Osteoblast (primary cell): ENCODE results near the gene FBXW12. TPM values are rescaled to one million over a fixed set of nuclear protein-coding genes. Genes with fewer than 3 reads are reported as not detected.

ENCODE experiments used
- DNase-seq: peaks from one replicate; pipeline ENCODE4 v3.0.0; 2011; ENCODE audit warnings: low spot score, mixed read lengths; ENCODE audit not compliant: insufficient read length; ENCODE audit errors: missing footprints
- H2AFZ ChIP-seq: 2 replicates; pipeline ENCODE4 v1.6.0; 2011; ENCODE audit warnings: mild to moderate bottlenecking, low read length
- H3K27ac ChIP-seq: 2 replicates; pipeline ENCODE4 v1.5.1; 2011; ENCODE audit warnings: mild to moderate bottlenecking, low read depth, low read length, moderate library complexity
- H3K27me3 ChIP-seq: 2 replicates; pipeline ENCODE4 v1.6.0; 2012; ENCODE audit warnings: mild to moderate bottlenecking, control low read depth, inconsistent platforms, low read length, moderate library complexity; ENCODE audit not compliant: insufficient read depth
- H3K36me3 ChIP-seq: 2 replicates; pipeline ENCODE4 v1.5.1; 2011; ENCODE audit warnings: mild to moderate bottlenecking, low read length, control low read depth, moderate library complexity; ENCODE audit not compliant: insufficient read depth
- H3K4me1 ChIP-seq: 2 replicates; pipeline ENCODE4 v1.5.1; 2011; ENCODE audit warnings: mild to moderate bottlenecking, low read length, control low read depth, moderate library complexity; ENCODE audit not compliant: insufficient read depth
- H3K4me2 ChIP-seq: 2 replicates; pipeline ENCODE4 v1.6.0; 2011; ENCODE audit warnings: mild to moderate bottlenecking, low read length; ENCODE audit not compliant: insufficient read depth
- H3K4me3 ChIP-seq: fragments of 200-600 bp; sonication (generic); 3 replicates; pipeline ENCODE4 v1.5.1; 2012; ENCODE audit warnings: mild to moderate bottlenecking, low read length, inconsistent platforms; ENCODE audit not compliant: insufficient read depth
- H3K79me2 ChIP-seq: 2 replicates; pipeline ENCODE4 v1.6.0; 2012; ENCODE audit warnings: mild to moderate bottlenecking, low read length, control low read depth, inconsistent platforms; ENCODE audit not compliant: insufficient read depth
- H3K9me3 ChIP-seq: 2 replicates; pipeline ENCODE4 v1.5.1; 2011; ENCODE audit warnings: low read depth, low read length, control low read depth
- H4K20me1 ChIP-seq: 2 replicates; pipeline ENCODE4 v1.6.0; 2012; ENCODE audit warnings: mild to moderate bottlenecking, low read length, control low read depth; ENCODE audit not compliant: insufficient read depth
- CTCF ChIP-seq: IDR thresholded peaks from 2 replicates; pipeline ENCODE4 v1.5.1; 2011; ENCODE audit warnings: mild to moderate bottlenecking, low read depth, low read length, moderate library complexity; ENCODE audit errors: extremely low read depth
- total RNA-seq: library from RNA; depleted of rRNA; stranded (reverse); fragments of >200 nt; gene quantifications from 2 replicates; pipeline ENCODE4 v1.2.3, GENCODE V29; 2012

The FBXW12 gene
- total RNA-seq, 1 donor: not detected

- Histone ChIP-seq H4K20me1 (no peaks in the 10 kb centered on the region), H2AFZ (no peak overlapping the region), H3K4me2 (no peak overlapping the region), H3K9me3 (no peaks in the 10 kb centered on the region), H3K27me3 (peaks cover 3% of the 10 kb centered on the region), H3K4me3 (no peak overlapping the region), H3K79me2 (no peaks in the 10 kb centered on the region), H3K4me1 (peaks cover 11% of the 10 kb centered on the region), H3K27ac (no peak overlapping the region), H3K36me3 (no peaks in the 10 kb centered on the region)
- DNase-seq: peak; percentile 67
- no peak for TF ChIP-seq CTCF
Observed at GRCh38 chr3:48404440-48405342, 32.7 kb downstream of the FBXW12 start.

- Histone ChIP-seq H3K9me3 (no peaks in the 10 kb centered on the region), H3K4me2 (no peak overlapping the region), H2AFZ (no peak overlapping the region), H4K20me1 (no peaks in the 10 kb centered on the region), H3K27me3 (no peaks in the 10 kb centered on the region), H3K27ac (no peak overlapping the region), H3K36me3 (no peaks in the 10 kb centered on the region), H3K4me1 (peaks cover 11% of the 10 kb centered on the region), H3K4me3 (no peak overlapping the region), H3K79me2 (no peaks in the 10 kb centered on the region)
- peak; percentile 45 for DNase-seq
- TF ChIP-seq CTCF: no peak
Observed at GRCh38 chr3:48405343-48405881, 33.4 kb downstream of the FBXW12 start.

- H3K4me2 ChIP-seq: no peak overlapping the region
- H3K27ac ChIP-seq: no peak overlapping the region
- H2AFZ ChIP-seq: no peak overlapping the region
- no peaks in the 10 kb centered on the region for H3K27me3 ChIP-seq
- H3K36me3 ChIP-seq: no peaks in the 10 kb centered on the region
- H4K20me1 ChIP-seq: no peaks in the 10 kb centered on the region
- no peaks in the 10 kb centered on the region for H3K9me3 ChIP-seq
- no peak overlapping the region for H3K4me3 ChIP-seq
- peaks cover 11% of the 10 kb centered on the region for H3K4me1 ChIP-seq
- TF ChIP-seq CTCF: no peak
- DNase-seq: peak; percentile 79
- H3K79me2 ChIP-seq: no peaks in the 10 kb centered on the region
Observed at GRCh38 chr3:48405971-48406370, 34.0 kb downstream of the FBXW12 start.
